WTC11 (cell line): ENCODE data around the gene SMG1. TPM values are rescaled to one million over a fixed set of nuclear protein-coding genes. Genes with fewer than 3 reads are reported as not detected.

Experiments
- ATAC-seq: fragments of 200-7000 bp; cut with Tn5 transposase; 2 replicates; pipeline ENCODE4 v1.10.0; 2021; ENCODE audit warnings: mild to moderate bottlenecking, moderate library complexity
- CTCF ChIA-PET: fragments of 300-600 bp; sonication (Branson Sonifier 250); formaldehyde crosslinking; loops from one replicate; lab custom pipeline; 2021; ENCODE audit warnings: antibody characterized with exemption; lab: Charles Lee
- POLR2A ChIA-PET: fragments of 350-600 bp; sonication (Branson Sonifier 250); formaldehyde crosslinking; loops from one replicate; lab custom pipeline; 2021; ENCODE audit warnings: antibody characterized with exemption; lab: Charles Lee
- DNase-seq: peaks from one replicate; pipeline ENCODE4 v3.0.0; 2021; ENCODE audit warnings: low spot score
- H3K27ac Mint-ChIP-seq: 2 replicates; pipeline ENCODE4 v1.8.0; 2021; ENCODE audit warnings: mixed read lengths
- H3K27me3 Mint-ChIP-seq: 2 replicates; pipeline ENCODE4 v1.8.0; 2021; ENCODE audit warnings: low read depth, mild to moderate bottlenecking, moderate library complexity, mixed read lengths
- H3K36me3 Mint-ChIP-seq: 2 replicates; pipeline ENCODE4 v1.8.0; 2021; ENCODE audit warnings: mixed read lengths
- H3K4me1 Mint-ChIP-seq: 2 replicates; pipeline ENCODE4 v1.8.0; 2022; ENCODE audit warnings: mixed read lengths
- H3K4me3 Mint-ChIP-seq: 2 replicates; pipeline ENCODE4 v1.8.0; 2021; ENCODE audit warnings: mild to moderate bottlenecking, moderate library complexity, mixed read lengths
- H3K9me3 Mint-ChIP-seq: 2 replicates; pipeline ENCODE4 v1.8.0; 2021; ENCODE audit warnings: mixed read lengths
- CBFB ChIP-seq: sonication (generic); formaldehyde crosslinking; IDR thresholded peaks from 2 replicates; pipeline ENCODE4 v1.8.1; 2022; ENCODE audit warnings: mild to moderate bottlenecking, low read depth, missing genetic modification reagents
- NFATC4 ChIP-seq: fragments of 250-450 bp; sonication (Bioruptor Pico); IDR thresholded peaks from 2 replicates; pipeline ENCODE4 v1.9.0; 2021; ENCODE audit warnings: mild to moderate bottlenecking
- NFE2L1 ChIP-seq: sonication (generic); formaldehyde crosslinking; IDR thresholded peaks from 2 replicates; pipeline ENCODE4 v1.8.1; 2023; ENCODE audit warnings: missing genetic modification reagents
- OVOL2 ChIP-seq: fragments of 250-450 bp; sonication (Bioruptor Pico); IDR thresholded peaks from 2 replicates; pipeline ENCODE4 v1.9.0; 2021; ENCODE audit warnings: mild to moderate bottlenecking, borderline replicate concordance
- PRRX2 ChIP-seq: fragments of 250-450 bp; sonication (Bioruptor Pico); IDR thresholded peaks from 2 replicates; pipeline ENCODE4 v1.8.0; 2021; ENCODE audit warnings: mild to moderate bottlenecking
- SMAD3 ChIP-seq: sonication (generic); formaldehyde crosslinking; IDR thresholded peaks from 2 replicates; pipeline ENCODE4 v1.8.0; 2022; ENCODE audit warnings: missing genetic modification reagents, mild to moderate bottlenecking, borderline replicate concordance
- ZNF138 ChIP-seq: sonication (generic); formaldehyde crosslinking; conservative IDR thresholded peaks from 2 replicates; pipeline ENCODE4 v1.8.1; 2022; ENCODE audit warnings: mild to moderate bottlenecking, moderate library complexity, missing genetic modification reagents
- total RNA-seq: library from RNA; stranded (reverse); gene quantifications from 3 replicates; pipeline ENCODE4 v1.2.3, GENCODE V29; 2021
- TF ChIP-seq, protein P1 (sequence below): sonication (generic); formaldehyde crosslinking; conservative IDR thresholded peaks from 2 replicates; pipeline ENCODE4 v1.8.1; 2023; ENCODE audit warnings: mild to moderate bottlenecking, low read depth, missing genetic modification reagents, moderate library complexity
- TF ChIP-seq, protein P2 (sequence below): sonication (generic); formaldehyde crosslinking; IDR thresholded peaks from 2 replicates; pipeline ENCODE4 v1.8.1; 2023; ENCODE audit warnings: mild to moderate bottlenecking, missing genetic modification reagents
- TF ChIP-seq, protein P3 (sequence below): fragments of 250-450 bp; sonication (Bioruptor Pico); IDR thresholded peaks from 2 replicates; pipeline ENCODE4 v1.9.0; 2021; ENCODE audit warnings: mild to moderate bottlenecking, borderline replicate concordance
- TF ChIP-seq, protein P4 (sequence below): sonication (generic); formaldehyde crosslinking; IDR thresholded peaks from 2 replicates; pipeline ENCODE4 v1.8.0; 2022; ENCODE audit warnings: missing genetic modification reagents
- TF ChIP-seq, protein P5 (sequence below): sonication (generic); formaldehyde crosslinking; IDR thresholded peaks from 2 replicates; pipeline ENCODE4 v1.8.0; 2022; ENCODE audit warnings: mild to moderate bottlenecking, missing genetic modification reagents
- TF ChIP-seq, protein P6 (sequence below): sonication (generic); formaldehyde crosslinking; IDR thresholded peaks from 2 replicates; pipeline ENCODE4 v1.8.0; 2023; ENCODE audit warnings: mild to moderate bottlenecking, missing genetic modification reagents
- TF ChIP-seq, protein P7 (sequence below): sonication (generic); formaldehyde crosslinking; IDR thresholded peaks from 2 replicates; pipeline ENCODE4 v1.8.1; 2022; ENCODE audit warnings: low read depth, missing genetic modification reagents, borderline replicate concordance

Gene SMG1
- total RNA-seq, 1 experiment from 2014 or later = 72.2 TPM

DNA sequence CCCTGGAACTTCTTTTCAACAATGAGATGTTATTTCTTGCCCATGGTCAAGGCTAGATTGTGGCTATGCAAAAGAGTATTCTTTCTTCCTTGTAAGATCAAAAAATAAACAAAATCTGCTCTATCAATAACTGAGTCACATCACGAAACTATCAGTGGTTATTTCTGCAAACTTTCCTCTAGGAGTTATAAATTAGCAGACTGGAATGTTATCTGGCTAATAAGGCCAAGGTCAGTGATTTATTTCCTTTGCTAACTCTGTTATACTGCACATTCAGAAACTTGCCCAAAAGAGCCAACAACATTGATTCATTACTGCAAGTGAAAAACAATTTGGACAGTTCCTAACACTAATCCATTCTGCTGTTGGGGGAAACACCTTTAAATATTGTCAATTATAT, 129.8 kb downstream of the SMG1 start (continued):
- TF ChIP-seq, protein P1, sequence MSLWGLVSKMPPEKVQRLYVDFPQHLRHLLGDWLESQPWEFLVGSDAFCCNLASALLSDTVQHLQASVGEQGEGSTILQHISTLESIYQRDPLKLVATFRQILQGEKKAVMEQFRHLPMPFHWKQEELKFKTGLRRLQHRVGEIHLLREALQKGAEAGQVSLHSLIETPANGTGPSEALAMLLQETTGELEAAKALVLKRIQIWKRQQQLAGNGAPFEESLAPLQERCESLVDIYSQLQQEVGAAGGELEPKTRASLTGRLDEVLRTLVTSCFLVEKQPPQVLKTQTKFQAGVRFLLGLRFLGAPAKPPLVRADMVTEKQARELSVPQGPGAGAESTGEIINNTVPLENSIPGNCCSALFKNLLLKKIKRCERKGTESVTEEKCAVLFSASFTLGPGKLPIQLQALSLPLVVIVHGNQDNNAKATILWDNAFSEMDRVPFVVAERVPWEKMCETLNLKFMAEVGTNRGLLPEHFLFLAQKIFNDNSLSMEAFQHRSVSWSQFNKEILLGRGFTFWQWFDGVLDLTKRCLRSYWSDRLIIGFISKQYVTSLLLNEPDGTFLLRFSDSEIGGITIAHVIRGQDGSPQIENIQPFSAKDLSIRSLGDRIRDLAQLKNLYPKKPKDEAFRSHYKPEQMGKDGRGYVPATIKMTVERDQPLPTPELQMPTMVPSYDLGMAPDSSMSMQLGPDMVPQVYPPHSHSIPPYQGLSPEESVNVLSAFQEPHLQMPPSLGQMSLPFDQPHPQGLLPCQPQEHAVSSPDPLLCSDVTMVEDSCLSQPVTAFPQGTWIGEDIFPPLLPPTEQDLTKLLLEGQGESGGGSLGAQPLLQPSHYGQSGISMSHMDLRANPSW (CRISPR knock-in tag) = no peak
- TF ChIP-seq, protein P2, sequence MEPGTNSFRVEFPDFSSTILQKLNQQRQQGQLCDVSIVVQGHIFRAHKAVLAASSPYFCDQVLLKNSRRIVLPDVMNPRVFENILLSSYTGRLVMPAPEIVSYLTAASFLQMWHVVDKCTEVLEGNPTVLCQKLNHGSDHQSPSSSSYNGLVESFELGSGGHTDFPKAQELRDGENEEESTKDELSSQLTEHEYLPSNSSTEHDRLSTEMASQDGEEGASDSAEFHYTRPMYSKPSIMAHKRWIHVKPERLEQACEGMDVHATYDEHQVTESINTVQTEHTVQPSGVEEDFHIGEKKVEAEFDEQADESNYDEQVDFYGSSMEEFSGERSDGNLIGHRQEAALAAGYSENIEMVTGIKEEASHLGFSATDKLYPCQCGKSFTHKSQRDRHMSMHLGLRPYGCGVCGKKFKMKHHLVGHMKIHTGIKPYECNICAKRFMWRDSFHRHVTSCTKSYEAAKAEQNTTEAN = no peak
- TF ChIP-seq NFATC4 (no peak), OVOL2 (CRISPR knock-in tag) (no peak)
- TF ChIP-seq, all 79 proteins: peak for 0

DNA sequence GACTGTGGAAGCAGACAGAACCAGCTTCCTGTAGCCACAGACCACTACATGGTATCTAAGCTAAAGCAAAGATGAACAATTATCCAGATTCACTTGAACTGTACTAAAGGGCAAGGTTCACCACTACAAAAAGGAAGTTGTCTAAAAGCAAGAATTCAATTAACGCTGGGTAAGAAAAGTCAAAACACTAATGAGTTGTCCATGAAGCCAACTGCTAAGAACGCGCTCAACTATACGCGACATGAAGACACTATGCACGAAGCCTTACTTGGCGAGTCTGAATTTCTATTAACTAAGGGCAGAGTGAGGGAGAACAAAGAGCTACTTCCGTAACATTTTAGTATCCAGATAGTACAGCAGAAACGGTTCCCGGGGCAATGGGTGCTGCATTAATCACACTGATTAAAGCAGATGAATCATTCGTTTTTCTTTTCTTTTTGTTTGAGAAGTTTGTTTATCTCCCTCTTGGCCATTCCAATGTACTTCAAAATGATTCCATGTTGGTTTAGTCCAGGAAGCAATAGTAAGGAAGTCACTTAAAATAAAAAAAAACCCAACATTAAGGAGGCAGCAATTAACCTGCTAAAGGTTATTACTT, 133.3 kb downstream of the SMG1 start:
- H3K4me3 Mint-ChIP-seq = no peak overlapping the region
- ChIA-PET POLR2A (interaction anchor here (1.0 kb wide), 1 partner anchor 9 kb away, joined by 7 read pairs; the partner anchor contains the start of gene ARL6IP1), CTCF (interaction anchor here (4.3 kb wide), 1 partner anchor 8 kb away, joined by 40 read pairs; the partner anchor contains the start of gene ARL6IP1)
- no peaks in the 10 kb centered on the region for H3K9me3 Mint-ChIP-seq
- H3K4me1 Mint-ChIP-seq = peaks cover 15% of the 10 kb centered on the region
- H3K27ac Mint-ChIP-seq = 0 out of 2 replicates have a peak overlapping the region, but pooled peaks have one; percentile 71
- H3K36me3 Mint-ChIP-seq = peaks cover 73% of the 10 kb centered on the region
- DNase-seq (no peak), ATAC-seq (no peak)
- no peaks in the 10 kb centered on the region for H3K27me3 Mint-ChIP-seq
- TF ChIP-seq, protein P3, sequence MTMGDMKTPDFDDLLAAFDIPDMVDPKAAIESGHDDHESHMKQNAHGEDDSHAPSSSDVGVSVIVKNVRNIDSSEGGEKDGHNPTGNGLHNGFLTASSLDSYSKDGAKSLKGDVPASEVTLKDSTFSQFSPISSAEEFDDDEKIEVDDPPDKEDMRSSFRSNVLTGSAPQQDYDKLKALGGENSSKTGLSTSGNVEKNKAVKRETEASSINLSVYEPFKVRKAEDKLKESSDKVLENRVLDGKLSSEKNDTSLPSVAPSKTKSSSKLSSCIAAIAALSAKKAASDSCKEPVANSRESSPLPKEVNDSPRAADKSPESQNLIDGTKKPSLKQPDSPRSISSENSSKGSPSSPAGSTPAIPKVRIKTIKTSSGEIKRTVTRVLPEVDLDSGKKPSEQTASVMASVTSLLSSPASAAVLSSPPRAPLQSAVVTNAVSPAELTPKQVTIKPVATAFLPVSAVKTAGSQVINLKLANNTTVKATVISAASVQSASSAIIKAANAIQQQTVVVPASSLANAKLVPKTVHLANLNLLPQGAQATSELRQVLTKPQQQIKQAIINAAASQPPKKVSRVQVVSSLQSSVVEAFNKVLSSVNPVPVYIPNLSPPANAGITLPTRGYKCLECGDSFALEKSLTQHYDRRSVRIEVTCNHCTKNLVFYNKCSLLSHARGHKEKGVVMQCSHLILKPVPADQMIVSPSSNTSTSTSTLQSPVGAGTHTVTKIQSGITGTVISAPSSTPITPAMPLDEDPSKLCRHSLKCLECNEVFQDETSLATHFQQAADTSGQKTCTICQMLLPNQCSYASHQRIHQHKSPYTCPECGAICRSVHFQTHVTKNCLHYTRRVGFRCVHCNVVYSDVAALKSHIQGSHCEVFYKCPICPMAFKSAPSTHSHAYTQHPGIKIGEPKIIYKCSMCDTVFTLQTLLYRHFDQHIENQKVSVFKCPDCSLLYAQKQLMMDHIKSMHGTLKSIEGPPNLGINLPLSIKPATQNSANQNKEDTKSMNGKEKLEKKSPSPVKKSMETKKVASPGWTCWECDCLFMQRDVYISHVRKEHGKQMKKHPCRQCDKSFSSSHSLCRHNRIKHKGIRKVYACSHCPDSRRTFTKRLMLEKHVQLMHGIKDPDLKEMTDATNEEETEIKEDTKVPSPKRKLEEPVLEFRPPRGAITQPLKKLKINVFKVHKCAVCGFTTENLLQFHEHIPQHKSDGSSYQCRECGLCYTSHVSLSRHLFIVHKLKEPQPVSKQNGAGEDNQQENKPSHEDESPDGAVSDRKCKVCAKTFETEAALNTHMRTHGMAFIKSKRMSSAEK (CRISPR knock-in tag) = no peak
- no peak for TF ChIP-seq CBFB (CRISPR knock-in tag)
- TF ChIP-seq, protein P4, sequence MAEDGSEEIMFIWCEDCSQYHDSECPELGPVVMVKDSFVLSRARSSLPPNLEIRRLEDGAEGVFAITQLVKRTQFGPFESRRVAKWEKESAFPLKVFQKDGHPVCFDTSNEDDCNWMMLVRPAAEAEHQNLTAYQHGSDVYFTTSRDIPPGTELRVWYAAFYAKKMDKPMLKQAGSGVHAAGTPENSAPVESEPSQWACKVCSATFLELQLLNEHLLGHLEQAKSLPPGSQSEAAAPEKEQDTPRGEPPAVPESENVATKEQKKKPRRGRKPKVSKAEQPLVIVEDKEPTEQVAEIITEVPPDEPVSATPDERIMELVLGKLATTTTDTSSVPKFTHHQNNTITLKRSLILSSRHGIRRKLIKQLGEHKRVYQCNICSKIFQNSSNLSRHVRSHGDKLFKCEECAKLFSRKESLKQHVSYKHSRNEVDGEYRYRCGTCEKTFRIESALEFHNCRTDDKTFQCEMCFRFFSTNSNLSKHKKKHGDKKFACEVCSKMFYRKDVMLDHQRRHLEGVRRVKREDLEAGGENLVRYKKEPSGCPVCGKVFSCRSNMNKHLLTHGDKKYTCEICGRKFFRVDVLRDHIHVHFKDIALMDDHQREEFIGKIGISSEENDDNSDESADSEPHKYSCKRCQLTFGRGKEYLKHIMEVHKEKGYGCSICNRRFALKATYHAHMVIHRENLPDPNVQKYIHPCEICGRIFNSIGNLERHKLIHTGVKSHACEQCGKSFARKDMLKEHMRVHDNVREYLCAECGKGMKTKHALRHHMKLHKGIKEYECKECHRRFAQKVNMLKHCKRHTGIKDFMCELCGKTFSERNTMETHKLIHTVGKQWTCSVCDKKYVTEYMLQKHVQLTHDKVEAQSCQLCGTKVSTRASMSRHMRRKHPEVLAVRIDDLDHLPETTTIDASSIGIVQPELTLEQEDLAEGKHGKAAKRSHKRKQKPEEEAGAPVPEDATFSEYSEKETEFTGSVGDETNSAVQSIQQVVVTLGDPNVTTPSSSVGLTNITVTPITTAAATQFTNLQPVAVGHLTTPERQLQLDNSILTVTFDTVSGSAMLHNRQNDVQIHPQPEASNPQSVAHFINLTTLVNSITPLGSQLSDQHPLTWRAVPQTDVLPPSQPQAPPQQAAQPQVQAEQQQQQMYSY = no peak
- TF ChIP-seq ZNF138 (CRISPR knock-in tag) = no peak
- no peak for TF ChIP-seq NFATC4
- TF ChIP-seq PRRX2 (CRISPR knock-in tag) = no peak
- TF ChIP-seq, protein P5, sequence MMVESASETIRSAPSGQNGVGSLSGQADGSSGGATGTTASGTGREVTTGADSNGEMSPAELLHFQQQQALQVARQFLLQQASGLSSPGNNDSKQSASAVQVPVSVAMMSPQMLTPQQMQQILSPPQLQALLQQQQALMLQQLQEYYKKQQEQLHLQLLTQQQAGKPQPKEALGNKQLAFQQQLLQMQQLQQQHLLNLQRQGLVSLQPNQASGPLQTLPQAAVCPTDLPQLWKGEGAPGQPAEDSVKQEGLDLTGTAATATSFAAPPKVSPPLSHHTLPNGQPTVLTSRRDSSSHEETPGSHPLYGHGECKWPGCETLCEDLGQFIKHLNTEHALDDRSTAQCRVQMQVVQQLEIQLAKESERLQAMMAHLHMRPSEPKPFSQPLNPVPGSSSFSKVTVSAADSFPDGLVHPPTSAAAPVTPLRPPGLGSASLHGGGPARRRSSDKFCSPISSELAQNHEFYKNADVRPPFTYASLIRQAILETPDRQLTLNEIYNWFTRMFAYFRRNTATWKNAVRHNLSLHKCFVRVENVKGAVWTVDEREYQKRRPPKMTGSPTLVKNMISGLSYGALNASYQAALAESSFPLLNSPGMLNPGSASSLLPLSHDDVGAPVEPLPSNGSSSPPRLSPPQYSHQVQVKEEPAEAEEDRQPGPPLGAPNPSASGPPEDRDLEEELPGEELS (CRISPR knock-in tag) = no peak
- TF ChIP-seq NFE2L1 (CRISPR knock-in tag) = no peak
- TF ChIP-seq, protein P6, sequence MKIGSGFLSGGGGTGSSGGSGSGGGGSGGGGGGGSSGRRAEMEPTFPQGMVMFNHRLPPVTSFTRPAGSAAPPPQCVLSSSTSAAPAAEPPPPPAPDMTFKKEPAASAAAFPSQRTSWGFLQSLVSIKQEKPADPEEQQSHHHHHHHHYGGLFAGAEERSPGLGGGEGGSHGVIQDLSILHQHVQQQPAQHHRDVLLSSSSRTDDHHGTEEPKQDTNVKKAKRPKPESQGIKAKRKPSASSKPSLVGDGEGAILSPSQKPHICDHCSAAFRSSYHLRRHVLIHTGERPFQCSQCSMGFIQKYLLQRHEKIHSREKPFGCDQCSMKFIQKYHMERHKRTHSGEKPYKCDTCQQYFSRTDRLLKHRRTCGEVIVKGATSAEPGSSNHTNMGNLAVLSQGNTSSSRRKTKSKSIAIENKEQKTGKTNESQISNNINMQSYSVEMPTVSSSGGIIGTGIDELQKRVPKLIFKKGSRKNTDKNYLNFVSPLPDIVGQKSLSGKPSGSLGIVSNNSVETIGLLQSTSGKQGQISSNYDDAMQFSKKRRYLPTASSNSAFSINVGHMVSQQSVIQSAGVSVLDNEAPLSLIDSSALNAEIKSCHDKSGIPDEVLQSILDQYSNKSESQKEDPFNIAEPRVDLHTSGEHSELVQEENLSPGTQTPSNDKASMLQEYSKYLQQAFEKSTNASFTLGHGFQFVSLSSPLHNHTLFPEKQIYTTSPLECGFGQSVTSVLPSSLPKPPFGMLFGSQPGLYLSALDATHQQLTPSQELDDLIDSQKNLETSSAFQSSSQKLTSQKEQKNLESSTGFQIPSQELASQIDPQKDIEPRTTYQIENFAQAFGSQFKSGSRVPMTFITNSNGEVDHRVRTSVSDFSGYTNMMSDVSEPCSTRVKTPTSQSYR = no peak
- TF ChIP-seq, protein P7, sequence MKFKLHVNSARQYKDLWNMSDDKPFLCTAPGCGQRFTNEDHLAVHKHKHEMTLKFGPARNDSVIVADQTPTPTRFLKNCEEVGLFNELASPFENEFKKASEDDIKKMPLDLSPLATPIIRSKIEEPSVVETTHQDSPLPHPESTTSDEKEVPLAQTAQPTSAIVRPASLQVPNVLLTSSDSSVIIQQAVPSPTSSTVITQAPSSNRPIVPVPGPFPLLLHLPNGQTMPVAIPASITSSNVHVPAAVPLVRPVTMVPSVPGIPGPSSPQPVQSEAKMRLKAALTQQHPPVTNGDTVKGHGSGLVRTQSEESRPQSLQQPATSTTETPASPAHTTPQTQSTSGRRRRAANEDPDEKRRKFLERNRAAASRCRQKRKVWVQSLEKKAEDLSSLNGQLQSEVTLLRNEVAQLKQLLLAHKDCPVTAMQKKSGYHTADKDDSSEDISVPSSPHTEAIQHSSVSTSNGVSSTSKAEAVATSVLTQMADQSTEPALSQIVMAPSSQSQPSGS (CRISPR knock-in tag) = no peak
- TF ChIP-seq SMAD3 (CRISPR knock-in tag) = no peak
